ENCODE data around the gene CABP2. TPM values are rescaled to one million over a fixed set of nuclear protein-coding genes. Genes with fewer than 3 reads are reported as not detected.

The CABP2 gene
- total RNA-seq, 8 experiments from 2014 or later, result 0.71 TPM; not detected in 7

Other genes with a start within 250 kb of the CABP2 start
- 10 to 100 TPM; 14.5 to 43.1 (median 32.9) TPM for gene ANKRD13D, start 234.1 kb downstream of the CABP2 start, total RNA-seq
- gene SSH3, start 219.9 kb downstream of the CABP2 start, total RNA-seq, result 10 to 100 TPM in 2 of 8 experiments, 1 to 10 TPM in 3, under 1 TPM in 3; 0.54 to 26.8 (median 1.5) TPM
- gene POLD4, start 169.9 kb downstream of the CABP2 start, total RNA-seq, result 100 to 1,000 TPM in 1 of 8 experiments, 10 to 100 TPM in 5, 1 to 10 TPM in 2; 5.6 to 167 (median 24.4) TPM
- 1 to 10 TPM in 5 of 8 experiments, under 1 TPM in 3; 0.81 to 6.1 (median 1.7) TPM for gene CLCF1, start 149.8 kb downstream of the CABP2 start, total RNA-seq
- gene RAD9A, start 131.5 kb downstream of the CABP2 start, total RNA-seq, result 10 to 100 TPM in 7 of 8 experiments, 1 to 10 TPM in 1; 4.0 to 25.5 (median 16.2) TPM
- gene PPP1CA, start 121.6 kb downstream of the CABP2 start, total RNA-seq, result 100 to 1,000 TPM in 4 of 8 experiments, 10 to 100 TPM in 4; 60.9 to 162 (median 104) TPM
- 1 to 10 TPM in 1 of 8 experiments, under 1 TPM in 7; 0.15 to 2.2 (median 0.64) TPM for gene TBC1D10C, start 119.4 kb downstream of the CABP2 start, total RNA-seq
- 1 to 10 TPM in 3 of 8 experiments, under 1 TPM in 5; 0.16 to 2.1 (median 0.67) TPM for gene CARNS1, start 107.8 kb downstream of the CABP2 start, total RNA-seq
- gene RPS6KB2, start 95.0 kb downstream of the CABP2 start, total RNA-seq, result 10 to 100 TPM; 21.8 to 48.3 (median 30.6) TPM
- gene PTPRCAP, start 85.8 kb downstream of the CABP2 start, total RNA-seq, result under 1 TPM in 2 of 8 experiments, not detected in 6; 0.17 to 0.22 TPM
- gene CORO1B, start 80.0 kb downstream of the CABP2 start, total RNA-seq, result 10 to 100 TPM; 23.3 to 93.7 (median 37.5) TPM
- gene GPR152, start 70.7 kb downstream of the CABP2 start, total RNA-seq, result under 1 TPM in 5 of 8 experiments, not detected in 3; 0.11 to 0.90 (median 0.31) TPM
- under 1 TPM in 7 of 8 experiments, not detected in 1; 0.16 to 0.62 (median 0.20) TPM for gene CABP4, start 68.1 kb downstream of the CABP2 start, total RNA-seq
- 10 to 100 TPM in 7 of 8 experiments, 1 to 10 TPM in 1; 9.9 to 30.6 (median 17.2) TPM for gene TMEM134, start 54.2 kb downstream of the CABP2 start, total RNA-seq
- gene AIP, start 40.4 kb downstream of the CABP2 start, total RNA-seq, result 10 to 100 TPM; 48.1 to 72.2 (median 59.5) TPM
- gene PITPNM1, start 18.1 kb downstream of the CABP2 start, total RNA-seq, result 10 to 100 TPM; 21.4 to 64.4 (median 35.9) TPM
- 10 to 100 TPM; 13.8 to 39.3 (median 19.8) TPM for gene CDK2AP2, start 15.3 kb downstream of the CABP2 start, total RNA-seq
- gene GSTP1, start 60.4 kb upstream of the CABP2 start, total RNA-seq, result 1,000 to 10,000 TPM in 2 of 8 experiments, 100 to 1,000 TPM in 6; 462 to 1,848 (median 788) TPM
- gene NDUFV1, start 83.5 kb upstream of the CABP2 start, total RNA-seq, result 100 to 1,000 TPM; 135 to 267 (median 157) TPM
- 10 to 100 TPM in 1 of 8 experiments, 1 to 10 TPM in 7; 3.3 to 13.3 (median 5.1) TPM for gene NUDT8, start 106.5 kb upstream of the CABP2 start, total RNA-seq
- gene TBX10, start 116.3 kb upstream of the CABP2 start, total RNA-seq, result under 1 TPM in 5 of 8 experiments, not detected in 3; 0.22 to 0.71 (median 0.37) TPM
- not detected for gene ACY3, start 127.3 kb upstream of the CABP2 start, total RNA-seq
- under 1 TPM in 4 of 8 experiments, not detected in 4; 0.08 to 0.57 (median 0.15) TPM for gene ALDH3B2, start 151.2 kb upstream of the CABP2 start, total RNA-seq